Uterus (tissue), 4 donors: ENCODE data around the gene TMEM30A. TPM values are rescaled to one million over a fixed set of nuclear protein-coding genes. Genes with fewer than 3 reads are reported as not detected.
A peak's percentile ranks its signal among the peaks of the same experiment; 100 is the strongest.

Source experiments
- DNase-seq, 2 donors: peaks; one replicate each; pipeline ENCODE4 v3.0.0-alpha.2; 2019 to 2020
- H3K27ac ChIP-seq, 2 donors: fragments of 200-600 bp; sonication (generic); 1 replicate in 1 of 2; 2 replicates in 1 of 2; pipeline ENCODE4 v1.5.1; 2016 to 2018
- H3K27me3 ChIP-seq, 2 donors: fragments of 200-600 bp; sonication (generic); one replicate each; pipeline ENCODE4 v1.5.1; 2018 to 2019; ENCODE audit warnings: control low read depth in 1 of 2
- H3K36me3 ChIP-seq, 2 donors: fragments of 200-600 bp; sonication (generic); one replicate each; pipeline ENCODE4 v1.5.1; 2019; ENCODE audit warnings: control low read depth in 1 of 2
- H3K4me1 ChIP-seq, 2 donors: fragments of 200-600 bp; sonication (generic); one replicate each; pipeline ENCODE4 v1.5.1; 2018 to 2019; ENCODE audit warnings: control low read depth in 1 of 2
- H3K4me3 ChIP-seq, 2 donors: fragments of 200-600 bp; sonication (generic); 1 replicate in 1 of 2; 2 replicates in 1 of 2; pipeline ENCODE4 v1.5.1; 2018 to 2019; ENCODE audit warnings: mild to moderate bottlenecking in 1 of 2
- H3K9me3 ChIP-seq, 2 donors: fragments of 200-600 bp; sonication (generic); one replicate each; pipeline ENCODE4 v1.5.1; 2019; ENCODE audit warnings: control low read depth in 1 of 2
- POLR2A ChIP-seq, 2 donors: fragments of 450-650 bp; IDR thresholded peaks; one replicate each; pipeline ENCODE4 v1.6.1; 2016; ENCODE audit warnings: antibody characterized with exemption in 2 of 2, mild to moderate bottlenecking in 1 of 2, moderate library complexity in 1 of 2
- intact Hi-C: fragments of 100-400 bp; cut with DNase I; formaldehyde crosslinking; loops from one replicate; pipeline ENCODE4 v1.15.1; 2023; ENCODE audit warnings: low total_unique reads
- total RNA-seq, 4 donors: library from RNA; depleted of rRNA in 3 of 4; stranded (reverse); fragments of >200 nt in 3 of 4; gene quantifications; one replicate each; pipeline versions ENCODE4 v1.1.0 to v1.2.4, GENCODE V29; 2014 to 2023
- TF ChIP-seq, protein P1 (sequence below), 4 experiments: fragments of 200-600 bp in 2 of 4; fragments of 450-650 bp in 2 of 4; sonication (generic) in 2 of 4; IDR thresholded peaks; one replicate each; pipeline ENCODE4 v1.5.1; 2016 to 2019; ENCODE audit warnings: antibody characterized with exemption in 4 of 4, mild to moderate bottlenecking in 2 of 4, moderate library complexity in 1 of 4
- donor health status: DM: yes; HTN: yes; CAD: no.

The TMEM30A gene
- total RNA-seq, 4 donors from 2014 or later = 71.0 to 194 (median 125) TPM

DNA sequence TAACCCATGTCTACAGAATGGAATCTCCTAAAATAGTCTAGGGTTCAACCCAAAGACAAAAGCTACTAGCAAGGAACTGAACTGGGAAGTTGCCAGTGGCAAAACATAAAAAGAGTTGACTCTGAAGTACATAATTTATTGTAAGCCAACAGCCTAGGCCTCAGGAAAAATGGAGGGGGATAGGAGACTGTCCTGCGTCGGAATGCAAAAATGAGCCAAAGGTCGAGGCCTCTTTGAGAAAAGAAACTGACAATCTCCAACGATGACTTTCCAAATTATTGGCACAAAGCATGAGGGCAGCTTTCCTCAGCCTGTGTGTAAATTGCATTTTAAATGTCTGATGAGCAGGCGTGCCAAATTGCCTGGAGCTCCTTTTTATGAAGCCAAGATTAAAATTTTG lies 80.9 kb downstream of the TMEM30A start:
- peak overlapping the region; percentile 53 to 73 for H3K4me3 ChIP-seq
- peak; percentile 34 to 46 for DNase-seq
- intact Hi-C loops = no loop called here

More for the DNA sequence above, 80.9 kb downstream of the TMEM30A start:
- Histone ChIP-seq H3K27me3 (no peaks in the 10 kb centered on the region), H3K27ac (peak overlapping the region; percentile 91 to 94), H3K9me3 (no peaks in the 10 kb centered on the region), H3K4me1 (peaks cover 0 to 5% of the 10 kb centered on the region in 2 donors), H3K36me3 (no peaks in the 10 kb centered on the region)
- TF ChIP-seq, protein P1, sequence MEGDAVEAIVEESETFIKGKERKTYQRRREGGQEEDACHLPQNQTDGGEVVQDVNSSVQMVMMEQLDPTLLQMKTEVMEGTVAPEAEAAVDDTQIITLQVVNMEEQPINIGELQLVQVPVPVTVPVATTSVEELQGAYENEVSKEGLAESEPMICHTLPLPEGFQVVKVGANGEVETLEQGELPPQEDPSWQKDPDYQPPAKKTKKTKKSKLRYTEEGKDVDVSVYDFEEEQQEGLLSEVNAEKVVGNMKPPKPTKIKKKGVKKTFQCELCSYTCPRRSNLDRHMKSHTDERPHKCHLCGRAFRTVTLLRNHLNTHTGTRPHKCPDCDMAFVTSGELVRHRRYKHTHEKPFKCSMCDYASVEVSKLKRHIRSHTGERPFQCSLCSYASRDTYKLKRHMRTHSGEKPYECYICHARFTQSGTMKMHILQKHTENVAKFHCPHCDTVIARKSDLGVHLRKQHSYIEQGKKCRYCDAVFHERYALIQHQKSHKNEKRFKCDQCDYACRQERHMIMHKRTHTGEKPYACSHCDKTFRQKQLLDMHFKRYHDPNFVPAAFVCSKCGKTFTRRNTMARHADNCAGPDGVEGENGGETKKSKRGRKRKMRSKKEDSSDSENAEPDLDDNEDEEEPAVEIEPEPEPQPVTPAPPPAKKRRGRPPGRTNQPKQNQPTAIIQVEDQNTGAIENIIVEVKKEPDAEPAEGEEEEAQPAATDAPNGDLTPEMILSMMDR (IDR thresholded peaks at IDR 0.05) = no peak
- no peak for TF ChIP-seq POLR2A (IDR thresholded peaks at IDR 0.05)

Other genes starting within 250 kb of the TMEM30A start
- gene COL12A1, start 78.7 kb downstream of the TMEM30A start, total RNA-seq = 100 to 1,000 TPM; 136 to 423 (median 275) TPM
- 1,000 to 10,000 TPM in 1 of 4 donors, 100 to 1,000 TPM in 2, 10 to 100 TPM in 1; 58.5 to 1,788 (median 211) TPM for gene COX7A2, start 41.0 kb downstream of the TMEM30A start, total RNA-seq
- 10 to 100 TPM in 2 of 4 donors, 1 to 10 TPM in 2; 4.7 to 23.1 (median 12.5) TPM for gene FILIP1, start 209.0 kb upstream of the TMEM30A start, total RNA-seq